Lower leg skin (tissue), 3 donors: ENCODE results near the gene GRK3.

Source experiments
- POLR2A ChIP-seq, 2 donors: fragments of 450-650 bp; IDR thresholded peaks; one replicate each; pipeline ENCODE4 v1.6.1; 2016 to 2017; ENCODE audit warnings: antibody characterized with exemption in 2 of 2, mild to moderate bottlenecking in 1 of 2, moderate library complexity in 1 of 2
- TF ChIP-seq, protein P1 (sequence below), 3 donors: fragments of 450-650 bp; IDR thresholded peaks; one replicate each; pipeline ENCODE4 v1.5.1; 2016; ENCODE audit warnings: antibody characterized with exemption in 3 of 3, mild to moderate bottlenecking in 3 of 3, moderate library complexity in 2 of 3

DNA sequence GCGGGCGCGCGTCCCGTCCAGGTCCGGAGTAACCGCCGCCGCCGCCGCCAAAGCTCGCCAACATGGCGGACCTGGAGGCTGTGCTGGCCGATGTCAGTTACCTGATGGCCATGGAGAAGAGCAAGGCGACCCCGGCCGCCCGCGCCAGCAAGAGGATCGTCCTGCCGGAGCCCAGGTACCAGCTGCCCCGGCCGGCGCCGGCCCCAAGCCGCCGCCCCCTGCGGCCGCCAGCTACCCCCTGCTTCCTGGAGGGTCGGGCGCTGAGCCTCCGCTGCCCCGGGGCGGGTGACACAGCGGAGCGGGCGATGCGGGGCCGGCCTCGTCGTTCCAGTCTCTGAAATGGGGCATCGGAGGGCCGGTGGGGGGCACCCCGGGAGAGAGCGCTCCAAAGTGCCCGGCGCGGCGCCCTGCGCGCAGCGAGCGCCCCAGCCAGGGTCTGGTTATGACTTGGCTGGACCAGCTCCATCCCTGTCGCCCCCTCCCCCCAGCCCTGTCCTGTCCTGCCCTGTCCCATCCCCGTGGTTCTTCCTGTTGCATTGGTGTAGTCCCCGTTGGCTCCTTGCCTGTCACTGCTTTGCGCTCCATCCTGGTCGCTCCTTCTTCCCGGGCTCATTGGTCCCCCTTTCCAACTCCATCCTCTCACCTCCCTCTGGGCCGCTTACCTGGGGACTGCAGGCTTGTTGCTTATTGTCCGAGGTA, 653 bp downstream of the GRK3 start:
- TF ChIP-seq, protein P1, sequence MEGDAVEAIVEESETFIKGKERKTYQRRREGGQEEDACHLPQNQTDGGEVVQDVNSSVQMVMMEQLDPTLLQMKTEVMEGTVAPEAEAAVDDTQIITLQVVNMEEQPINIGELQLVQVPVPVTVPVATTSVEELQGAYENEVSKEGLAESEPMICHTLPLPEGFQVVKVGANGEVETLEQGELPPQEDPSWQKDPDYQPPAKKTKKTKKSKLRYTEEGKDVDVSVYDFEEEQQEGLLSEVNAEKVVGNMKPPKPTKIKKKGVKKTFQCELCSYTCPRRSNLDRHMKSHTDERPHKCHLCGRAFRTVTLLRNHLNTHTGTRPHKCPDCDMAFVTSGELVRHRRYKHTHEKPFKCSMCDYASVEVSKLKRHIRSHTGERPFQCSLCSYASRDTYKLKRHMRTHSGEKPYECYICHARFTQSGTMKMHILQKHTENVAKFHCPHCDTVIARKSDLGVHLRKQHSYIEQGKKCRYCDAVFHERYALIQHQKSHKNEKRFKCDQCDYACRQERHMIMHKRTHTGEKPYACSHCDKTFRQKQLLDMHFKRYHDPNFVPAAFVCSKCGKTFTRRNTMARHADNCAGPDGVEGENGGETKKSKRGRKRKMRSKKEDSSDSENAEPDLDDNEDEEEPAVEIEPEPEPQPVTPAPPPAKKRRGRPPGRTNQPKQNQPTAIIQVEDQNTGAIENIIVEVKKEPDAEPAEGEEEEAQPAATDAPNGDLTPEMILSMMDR (IDR thresholded peaks at IDR 0.05) = no peak
- no peak for TF ChIP-seq POLR2A (IDR thresholded peaks at IDR 0.05)
